Heart right ventricle (tissue), 16 donors: ENCODE measurements around the gene HOXD8. TPM values are rescaled to one million over a fixed set of nuclear protein-coding genes. Genes with fewer than 3 reads are reported as not detected.

ENCODE experiments used
- ATAC-seq, 8 donors: fragments of 200-7000 bp; cut with Tn5 transposase; one replicate each; pipeline ENCODE4 v1.9.1; 2020; ENCODE audit warnings: mild to moderate bottlenecking in 8 of 8, moderate library complexity in 8 of 8, moderate number of reproducible peaks in 1 of 8
- DNase-seq, 2 donors: peaks; one replicate each; pipeline ENCODE4 v3.0.0-alpha.2; 2020
- H3K27ac ChIP-seq, 10 donors: fragments of 200-600 bp; sonication (generic) in 2 of 10; one replicate each; pipeline versions ENCODE4 v1.5.0 to v1.8.0; 2020 to 2022; ENCODE audit warnings: mild to moderate bottlenecking in 3 of 10
- H3K27me3 ChIP-seq, 7 donors: fragments of 200-600 bp; one replicate each; pipeline ENCODE4 v1.8.0; 2021 to 2022; ENCODE audit warnings: mild to moderate bottlenecking in 2 of 7
- H3K36me3 ChIP-seq, 9 donors: fragments of 200-600 bp; sonication (generic) in 1 of 9; one replicate each; pipeline versions ENCODE4 v1.5.0 to v1.8.0; 2020 to 2022; ENCODE audit warnings: mild to moderate bottlenecking in 2 of 9
- H3K4me1 ChIP-seq, 9 donors: fragments of 200-600 bp; sonication (generic) in 1 of 9; one replicate each; pipeline versions ENCODE4 v1.5.0 to v1.8.0; 2020 to 2022; ENCODE audit warnings: mild to moderate bottlenecking in 4 of 9
- H3K4me3 ChIP-seq, 10 donors: fragments of 200-600 bp; sonication (generic) in 2 of 10; one replicate each; pipeline versions ENCODE4 v1.5.0 to v1.8.0; 2020 to 2022; ENCODE audit warnings: mild to moderate bottlenecking in 7 of 10, moderate library complexity in 2 of 10
- H3K9me3 ChIP-seq, 11 donors: fragments of 200-600 bp in 10 of 11; sonication (generic) in 2 of 11; one replicate each; pipeline versions ENCODE4 v1.5.0 to v1.8.0; 2013 to 2022; ENCODE audit warnings: mild to moderate bottlenecking in 2 of 11, control low read depth in 1 of 11, moderate library complexity in 1 of 11
- CTCF ChIP-seq, 9 donors: fragments of 200-600 bp; sonication (generic) in 2 of 9; IDR thresholded peaks; one replicate each; pipeline versions ENCODE4 v1.5.0 to v1.8.0; 2021 to 2022; ENCODE audit warnings: antibody characterized with exemption in 9 of 9, mild to moderate bottlenecking in 5 of 9, moderate library complexity in 1 of 9
- WGBS, 2 donors: extraction: QIAGEN DNeasy Blood & Tissue Kit; methylation state at CpG; one replicate each; pipeline ENCODE4 v1.1.7; 2013; ENCODE audit warnings: inconsistent platforms in 1 of 2; 5-methylcytosine and 5-hydroxymethylcytosine counted together
- intact Hi-C, 10 donors: fragments of 100-400 bp; cut with DNase I; formaldehyde crosslinking; loops; one replicate each; pipeline versions ENCODE4 v1.11.1 to v1.14.2; 2022
- polyA plus RNA-seq, 2 donors: library from polyadenylated mRNA; stranded (reverse); fragments of 200-250 nt; gene quantifications; one replicate each; pipeline ENCODE4 v1.2.3, GENCODE V29; 2013
- total RNA-seq, 10 donors: library from RNA; stranded (reverse); fragmentation: NEBNext Ultra II Directional in 3 of 10; extraction: Animal tissue kit (Norgen Biotek cat#: 25700) in 3 of 10; gene quantifications; one replicate each; pipeline versions ENCODE4 v1.2.1 to v1.2.4, GENCODE V29; 2021 to 2023
- donor health status: Arrhythmogenic right ventricular cardiomyopathy.
- donor health status: ischemic (EF 13 %, LVEDD 7.1; RV severe dilation, severe dysfunction).
- donor health status: healthy with polysubstance abuse.
- donor health status: DM: no; HTN: yes; CAD: no.
- donor health status: DM: no; HTN: no; CAD: no.
- donor health status: ischemic (EF 25% LVEDD 6.9; RV normal size, moderate dysfunction).
- donor health status: ischemic (EF 25% LVEDD 5.7; RV mildly dilated, moderate dysfunction).
- donor health status: healthy.
- donor health status: DM: yes; HTN: yes; CAD: no.
- donor health status: Ischemic cardiomyopathy.
- donor health status: ischemic (EF 35%, LVEDD 5.7; RV mildly dilated, moderate dysfunction).
- donor health status: nonischemic (EF 11% LVEDD 7.7; RV severe dilation, severe dysfunction).
- donor health status: DM: yes; HTN: yes; CAD: no.
- donor health status: PGD.
- donor health status: ischemic (EF 29% LVEDD 5.4; RV normal size, mild dysfunction).
- donor health status: nonischemic (EF 23%, LVEDD 6.1; RV moderate dilation, normal function).

Gene HOXD8
- total and polyA plus RNA-seq, 12 donors = 0.26 to 1.5 (median 0.42) TPM; not detected in 2

- Histone ChIP-seq H3K27me3 (peaks cover 56 to 99% (median 98%) of the 10 kb centered on the region in 7 donors), H3K36me3 (no peaks in the 10 kb centered on the region), H3K27ac (no peak within 1 kb of the TSS), H3K4me3 (peak within 1 kb of the TSS in 5 of 10 donors; percentile 5 to 24 (median 12)), H3K9me3 (no peaks in the 10 kb centered on the region), H3K4me1 (peaks cover 0 to 36% (median 23%) of the 10 kb centered on the region in 9 donors)
- 2 to 3% methylated on average over 80 to 85 of the region's 85 CpGs for WGBS, 2 donors
- DNase-seq (no peak), ATAC-seq (no peak)
- intact Hi-C loops = no loop called here
- TF ChIP-seq CTCF (IDR thresholded peaks at IDR 0.05) = no peak
These were observed 22.6 kb upstream of the HOXD8 start, which contains the start of gene HOXD11 for GRCh38 chr2:176106581-176107539. HOXD11 (plus strand) TSS chr2:176107280; CDS start chr2:176107356, 76 bp downstream.

GRCh38 chr2:176107731-176108181 is 21.7 kb upstream of the HOXD8 start:
- Histone ChIP-seq H3K27ac (no peak overlapping the region), H3K9me3 (no peaks in the 10 kb centered on the region), H3K4me3 (no peak overlapping the region), H3K36me3 (no peaks in the 10 kb centered on the region), H3K4me1 (peaks cover 0 to 36% (median 23%) of the 10 kb centered on the region in 9 donors), H3K27me3 (peaks cover 58 to 99% (median 98%) of the 10 kb centered on the region in 7 donors)
- TF ChIP-seq CTCF (IDR thresholded peaks at IDR 0.05) = no peak
- DNase-seq (no peak), ATAC-seq (no peak)
- 2 to 4% methylated on average over 50 to 59 of the region's 59 CpGs for WGBS, 2 donors
- intact Hi-C loops = no loop called here

DNA sequence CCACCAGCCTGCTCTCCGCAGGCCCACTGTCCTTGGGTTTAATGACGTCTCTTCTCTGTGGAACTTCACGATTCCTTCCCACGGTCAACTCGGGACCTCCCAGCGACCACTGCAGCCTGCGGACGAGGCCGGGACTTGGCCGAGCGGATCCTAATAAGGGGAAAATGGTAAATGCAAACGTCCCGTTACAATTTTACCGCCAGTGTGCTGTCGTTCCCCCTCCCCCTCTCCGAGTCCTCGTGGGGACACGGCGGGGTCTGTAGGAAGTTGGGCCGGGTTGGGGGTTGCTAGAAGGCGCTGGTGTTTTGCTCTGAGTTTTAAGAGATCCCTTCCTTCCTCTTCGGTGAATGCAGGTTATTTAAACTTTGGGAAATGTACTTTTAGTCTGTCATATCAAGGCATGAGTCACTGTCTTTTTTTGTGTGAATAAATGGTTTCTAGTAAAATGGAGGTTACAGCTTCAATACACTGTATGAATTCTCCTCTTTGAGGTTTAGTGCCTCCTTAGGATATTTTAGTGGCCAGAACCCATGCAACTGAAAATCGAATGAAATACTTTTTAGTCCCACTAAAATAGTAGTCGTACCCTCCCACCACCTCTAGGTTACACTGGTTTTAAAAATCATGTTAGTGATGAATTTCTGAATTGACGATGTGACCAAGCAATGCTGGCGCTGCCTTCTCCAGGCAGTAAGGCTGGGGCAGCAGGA is 20.2 kb upstream of the HOXD8 start:
- no peak for TF ChIP-seq CTCF (IDR thresholded peaks at IDR 0.05)
- ATAC-seq (no peak), DNase-seq (no peak)
- intact Hi-C loops = no loop called here
- no peak overlapping the region for H3K27ac ChIP-seq
- 5 to 9% methylated on average over 26 of the region's 26 CpGs for WGBS, 2 donors
- H3K4me1 ChIP-seq = peaks cover 0 to 30% (median 17%) of the 10 kb centered on the region in 9 donors
- peaks cover 70 to 99% (median 98%) of the 10 kb centered on the region in 7 donors for H3K27me3 ChIP-seq
- H3K36me3 ChIP-seq = no peaks in the 10 kb centered on the region
- H3K4me3 ChIP-seq = no peak overlapping the region
- H3K9me3 ChIP-seq = no peaks in the 10 kb centered on the region

- ATAC-seq (no peak), DNase-seq (no peak)
- Histone ChIP-seq H3K4me1 (peaks cover 0 to 24% (median 11%) of the 10 kb centered on the region in 9 donors), H3K27me3 (peaks cover 76 to 99% (median 98%) of the 10 kb centered on the region in 7 donors), H3K4me3 (no peak overlapping the region), H3K9me3 (no peaks in the 10 kb centered on the region), H3K36me3 (no peaks in the 10 kb centered on the region), H3K27ac (no peak overlapping the region)
- no peak for TF ChIP-seq CTCF (IDR thresholded peaks at IDR 0.05)
- intact Hi-C loops = no loop called here
- 11 to 14% methylated on average over 4 of the region's 4 CpGs for WGBS, 2 donors
These were observed 19.6 kb upstream of the HOXD8 start for GRCh38 chr2:176109946-176110345.
